Left renal cortex interstitium (tissue), 4 donors: Measurements from ENCODE around the gene FAM25G. TPM values are rescaled to one million over a fixed set of nuclear protein-coding genes. Genes with fewer than 3 reads are reported as not detected.
"Not testable (repeated sequence)": the region's sequence is repeated elsewhere in the genome, so short reads cannot be mapped to it uniquely, and the experiment has no call there.

Source experiments
- DNase-seq, 4 donors: peaks; one replicate each; pipeline ENCODE4 v3.0.0-alpha.2; 2013; ENCODE audit warnings: low read depth in 4 of 4, low spot score in 2 of 4, missing footprints in 1 of 4
- polyA plus RNA-seq, 4 donors: library from polyadenylated mRNA; unstranded; fragments of 120-200 nt; gene quantifications; one replicate each; pipeline ENCODE4 v1.2.1, GENCODE V29; 2013; ENCODE audit not compliant: insufficient read length in 4 of 4

The FAM25G gene
- polyA plus RNA-seq, 4 donors, result 0.43 TPM; not detected in 3

- not testable (repeated sequence) for DNase-seq
Observed at GRCh38 chr10:47467458-47467857, 24.0 kb downstream of the FAM25G start.

GRCh38 chr10:47465216-47465917, 26.1 kb downstream of the FAM25G start:
- not testable (repeated sequence) for DNase-seq

- not testable (repeated sequence) for DNase-seq
Observed at GRCh38 chr10:47462577-47463358, 28.7 kb downstream of the FAM25G start.

- DNase-seq, result peak in 1 of 4 donors; percentile 39
Observed at GRCh38 chr10:47461261-47461687, 30.2 kb downstream of the FAM25G start.

GRCh38 chr10:47458466-47459154, 32.9 kb downstream of the FAM25G start:
- no peak for DNase-seq

GRCh38 chr10:47457826-47458225, 33.7 kb downstream of the FAM25G start:
- no peak for DNase-seq

GRCh38 chr10:47457528-47457820, 34.0 kb downstream of the FAM25G start:
- DNase-seq, result no peak

GRCh38 chr10:47456794-47457527, 34.5 kb downstream of the FAM25G start:
- DNase-seq, result no peak

- DNase-seq, result peak in 3 of 4 donors; percentile 7 to 28 (median 18)
Observed at GRCh38 chr10:47456079-47456785, 35.3 kb downstream of the FAM25G start.

- DNase-seq, result not testable (repeated sequence)
Observed at GRCh38 chr10:47455350-47456078, 36.0 kb downstream of the FAM25G start.

GRCh38 chr10:47454780-47455058, 36.8 kb downstream of the FAM25G start:
- DNase-seq, result no peak

GRCh38 chr10:47454008-47454779, 37.3 kb downstream of the FAM25G start:
- DNase-seq, result no peak

- no peak for DNase-seq
Observed at GRCh38 chr10:47453141-47454007, 38.1 kb downstream of the FAM25G start.

GRCh38 chr10:47452495-47453140, 38.9 kb downstream of the FAM25G start:
- no peak for DNase-seq

- no peak for DNase-seq
Observed at GRCh38 chr10:47451998-47452494, 39.5 kb downstream of the FAM25G start.

GRCh38 chr10:47451273-47451997, 40.1 kb downstream of the FAM25G start:
- DNase-seq, result no peak

GRCh38 chr10:47450442-47450841, 41.1 kb downstream of the FAM25G start:
- DNase-seq, result no peak
